ENCODE data around the gene PLAGL2.
"Not testable (repeated sequence)": the region's sequence is repeated elsewhere in the genome, so short reads cannot be mapped to it uniquely, and the experiment has no call there.

Gene PLAGL2, protein sequence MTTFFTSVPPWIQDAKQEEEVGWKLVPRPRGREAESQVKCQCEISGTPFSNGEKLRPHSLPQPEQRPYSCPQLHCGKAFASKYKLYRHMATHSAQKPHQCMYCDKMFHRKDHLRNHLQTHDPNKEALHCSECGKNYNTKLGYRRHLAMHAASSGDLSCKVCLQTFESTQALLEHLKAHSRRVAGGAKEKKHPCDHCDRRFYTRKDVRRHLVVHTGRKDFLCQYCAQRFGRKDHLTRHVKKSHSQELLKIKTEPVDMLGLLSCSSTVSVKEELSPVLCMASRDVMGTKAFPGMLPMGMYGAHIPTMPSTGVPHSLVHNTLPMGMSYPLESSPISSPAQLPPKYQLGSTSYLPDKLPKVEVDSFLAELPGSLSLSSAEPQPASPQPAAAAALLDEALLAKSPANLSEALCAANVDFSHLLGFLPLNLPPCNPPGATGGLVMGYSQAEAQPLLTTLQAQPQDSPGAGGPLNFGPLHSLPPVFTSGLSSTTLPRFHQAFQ

DNA sequence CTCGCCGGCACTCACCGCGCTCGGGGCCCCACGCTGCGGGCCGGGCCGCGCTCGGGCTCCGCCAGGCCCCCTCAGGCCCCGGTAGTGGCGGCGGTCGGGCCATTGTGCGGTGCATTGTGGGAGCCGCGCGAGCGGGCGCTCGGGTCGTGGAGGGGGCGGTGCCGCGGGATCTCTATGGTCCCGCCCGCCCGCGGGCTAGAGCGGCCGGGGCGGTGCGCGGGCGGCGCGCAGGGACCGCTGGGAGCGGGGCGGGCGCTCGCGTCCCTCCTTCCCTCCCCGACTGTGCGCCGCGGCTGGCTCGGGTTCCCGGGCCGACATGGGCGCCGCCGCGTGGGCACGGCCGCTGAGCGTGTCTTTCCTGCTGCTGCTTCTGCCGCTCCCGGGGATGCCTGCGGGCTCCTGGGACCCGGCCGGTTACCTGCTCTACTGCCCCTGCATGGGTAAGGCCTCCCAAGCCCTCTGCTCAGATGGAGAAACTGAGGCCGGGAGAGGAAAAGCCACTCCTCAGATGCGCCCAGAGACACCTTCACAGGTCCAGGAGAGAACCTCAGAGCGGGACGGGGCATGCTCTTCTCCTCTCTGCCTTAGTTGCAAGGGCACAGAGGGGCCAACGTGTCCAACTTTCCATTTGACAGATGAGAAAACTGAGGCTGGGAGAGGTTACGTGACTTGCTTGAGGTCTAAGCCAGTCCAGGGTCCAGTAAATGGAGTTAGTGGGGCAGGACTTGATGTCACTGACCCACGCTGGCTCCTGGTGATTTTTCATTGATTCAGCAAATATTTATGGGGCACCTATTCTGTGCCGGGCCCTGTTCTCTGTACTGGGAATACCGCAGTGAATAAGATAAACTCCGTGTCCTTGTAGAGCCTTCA is at the start of gene PLAGL2, which contains the start of gene POFUT1:
PLAGL2 (minus strand) TSS at position 118 of the 873 bp plus-strand sequence. CDS start 5,565 bp downstream, outside the sequence.
POFUT1 (plus strand) TSS at position 255 of the 873 bp plus-strand sequence; CDS start at position 317, 62 bp downstream.
- Mint-ChIP-seq H3K27ac (peak within 1 kb of the TSS; percentile 94), H3K4me1 (peaks cover 86% of the 10 kb centered on the region), H3K9me3 (no peaks in the 10 kb centered on the region), H3K36me3 (peaks cover 40% of the 10 kb centered on the region), H3K27me3 (no peaks in the 10 kb centered on the region), H3K4me3 (peak within 1 kb of the TSS; percentile 95)
- peak; percentile 98 for ATAC-seq

DNA sequence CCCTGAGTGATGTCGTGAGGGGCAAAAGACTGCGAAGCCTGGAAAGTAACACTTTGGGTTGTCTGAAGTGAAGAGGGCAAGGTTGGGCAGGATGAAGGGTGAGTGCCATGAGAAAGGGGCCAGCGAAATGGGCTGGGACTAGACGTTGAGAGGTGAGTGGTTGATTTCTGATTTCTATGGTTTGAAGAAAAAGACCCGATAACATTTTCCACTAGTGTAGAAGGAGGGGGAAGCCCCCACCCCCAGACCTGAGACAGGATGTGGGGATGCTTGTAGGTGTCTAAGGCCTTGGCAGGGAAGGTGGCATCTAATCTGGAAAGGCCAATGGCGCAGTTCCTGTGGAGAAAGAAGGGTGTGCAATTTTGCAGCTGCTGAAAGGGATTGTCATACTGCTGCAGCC is 44.6 kb upstream of the PLAGL2 start:
- Mint-ChIP-seq H3K27ac (peak overlapping the region; percentile 60), H3K27me3 (no peaks in the 10 kb centered on the region), H3K36me3 (no peaks in the 10 kb centered on the region), H3K9me3 (no peaks in the 10 kb centered on the region), H3K4me3 (peak overlapping the region; percentile 21), H3K4me1 (peaks cover 30% of the 10 kb centered on the region)
- peak; percentile 90 for ATAC-seq

DNA sequence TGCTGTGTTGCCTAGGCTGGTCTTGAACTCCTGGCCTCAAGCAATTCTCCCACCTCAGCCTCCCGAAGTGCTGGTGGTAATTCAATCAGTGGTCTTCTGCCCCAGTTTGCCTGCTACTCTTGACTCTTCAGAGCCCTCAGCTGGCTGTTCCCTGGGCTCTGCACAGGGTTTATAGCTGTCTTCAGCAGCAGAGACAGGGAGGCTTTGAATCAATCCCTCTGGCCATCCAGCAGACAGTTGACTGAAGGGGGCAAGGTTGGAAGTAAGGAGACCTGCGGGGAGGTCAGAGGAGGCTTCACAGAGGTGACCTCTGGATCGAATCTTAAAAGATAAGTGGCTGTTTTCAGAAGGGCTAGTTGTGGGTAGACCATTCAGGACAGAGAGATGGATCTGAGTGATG is 43.9 kb upstream of the PLAGL2 start:
- no peak for ATAC-seq
- Mint-ChIP-seq H3K27ac (peak overlapping the region; percentile 60), H3K4me3 (peak overlapping the region; percentile 4), H3K27me3 (no peaks in the 10 kb centered on the region), H3K9me3 (no peaks in the 10 kb centered on the region), H3K36me3 (no peaks in the 10 kb centered on the region), H3K4me1 (peaks cover 22% of the 10 kb centered on the region)

DNA sequence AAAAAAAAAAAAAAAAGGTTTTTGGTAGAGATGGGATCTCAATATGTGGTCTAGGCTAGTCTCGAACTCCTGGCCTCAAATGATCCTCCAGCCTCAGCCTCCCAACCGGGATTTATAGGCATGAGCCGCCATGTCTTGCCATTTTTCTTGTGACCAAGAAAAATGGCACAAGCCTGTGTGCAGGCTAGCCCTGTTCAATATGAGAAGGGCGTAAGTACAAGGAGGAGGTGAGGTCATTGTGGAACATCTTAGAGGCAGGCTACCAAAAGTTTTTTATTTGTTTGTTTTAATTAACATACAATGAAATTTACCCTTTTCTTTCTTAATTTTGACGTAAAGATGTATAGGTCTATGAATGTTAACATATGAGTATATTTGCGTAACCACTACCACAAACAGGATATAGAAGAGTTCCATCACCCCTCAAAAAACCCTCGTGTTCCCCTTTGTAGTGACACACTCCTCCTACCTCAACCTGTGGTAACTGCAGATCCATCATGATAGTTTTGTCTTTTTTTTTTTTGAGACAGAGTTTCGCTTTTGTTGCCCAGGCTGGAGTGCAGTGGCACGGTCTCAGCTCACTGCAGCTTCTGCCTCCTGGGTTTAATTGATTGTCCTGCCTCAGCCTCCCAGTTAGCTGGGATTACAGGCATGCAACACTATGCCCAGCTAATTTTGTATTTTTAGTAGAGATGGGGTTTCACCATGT is 41.6 kb upstream of the PLAGL2 start:
- peak overlapping the region; percentile 19 for H3K27ac Mint-ChIP-seq
- H3K4me3 Mint-ChIP-seq: no peak overlapping the region
- ATAC-seq: peak; percentile 59
- H3K36me3 Mint-ChIP-seq: no peaks in the 10 kb centered on the region
- no peaks in the 10 kb centered on the region for H3K27me3 Mint-ChIP-seq
- H3K4me1 Mint-ChIP-seq: peaks cover 22% of the 10 kb centered on the region
- H3K9me3 Mint-ChIP-seq: no peaks in the 10 kb centered on the region

DNA sequence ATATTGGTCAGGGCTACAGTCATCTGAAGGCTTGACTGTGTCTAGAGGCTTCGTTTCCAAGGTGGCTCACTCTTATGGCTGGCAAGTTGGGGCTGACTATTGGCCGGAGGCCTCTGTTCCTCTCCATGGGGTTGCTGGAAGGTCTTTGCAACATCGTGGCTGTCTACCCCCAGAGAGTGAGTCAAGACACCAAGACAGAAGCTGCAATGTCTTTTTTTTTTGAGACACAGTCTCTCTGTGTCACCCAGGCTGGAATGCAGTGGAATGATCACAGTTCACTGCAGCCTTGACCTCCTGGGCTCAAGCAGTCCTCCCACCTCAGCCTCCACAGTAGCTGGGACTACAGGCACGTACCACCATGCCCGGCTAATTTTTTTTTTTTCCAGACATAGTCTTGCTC is 40.5 kb upstream of the PLAGL2 start:
- no peak overlapping the region for H3K27ac Mint-ChIP-seq
- H3K27me3 Mint-ChIP-seq: no peaks in the 10 kb centered on the region
- peaks cover 22% of the 10 kb centered on the region for H3K4me1 Mint-ChIP-seq
- H3K9me3 Mint-ChIP-seq: no peaks in the 10 kb centered on the region
- no peaks in the 10 kb centered on the region for H3K36me3 Mint-ChIP-seq
- no peak for ATAC-seq
- no peak overlapping the region for H3K4me3 Mint-ChIP-seq

DNA sequence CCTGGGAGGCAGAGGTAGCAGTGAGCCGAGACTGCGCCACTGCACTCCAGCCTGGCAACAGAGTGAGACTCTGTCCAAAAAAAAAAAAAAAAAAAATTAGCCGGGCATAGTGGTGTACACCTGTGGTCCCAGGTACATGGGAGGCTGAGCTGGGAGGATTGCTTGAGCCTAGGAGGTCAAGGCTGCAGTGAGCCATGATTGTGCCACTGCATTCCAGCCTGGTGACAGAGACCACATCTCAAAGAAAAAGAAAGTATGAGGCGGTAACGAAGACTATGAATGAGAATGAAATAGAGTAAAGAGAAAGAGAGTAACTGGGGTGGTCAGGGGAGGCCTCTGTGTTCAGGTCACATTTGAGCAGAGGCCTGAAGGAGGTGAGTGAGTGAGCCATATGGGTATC is 38.7 kb upstream of the PLAGL2 start:
- not testable (repeated sequence) for H3K27ac Mint-ChIP-seq, H3K27me3 Mint-ChIP-seq, ATAC-seq, H3K4me1 Mint-ChIP-seq, H3K36me3 Mint-ChIP-seq, H3K9me3 Mint-ChIP-seq, H3K4me3 Mint-ChIP-seq

DNA sequence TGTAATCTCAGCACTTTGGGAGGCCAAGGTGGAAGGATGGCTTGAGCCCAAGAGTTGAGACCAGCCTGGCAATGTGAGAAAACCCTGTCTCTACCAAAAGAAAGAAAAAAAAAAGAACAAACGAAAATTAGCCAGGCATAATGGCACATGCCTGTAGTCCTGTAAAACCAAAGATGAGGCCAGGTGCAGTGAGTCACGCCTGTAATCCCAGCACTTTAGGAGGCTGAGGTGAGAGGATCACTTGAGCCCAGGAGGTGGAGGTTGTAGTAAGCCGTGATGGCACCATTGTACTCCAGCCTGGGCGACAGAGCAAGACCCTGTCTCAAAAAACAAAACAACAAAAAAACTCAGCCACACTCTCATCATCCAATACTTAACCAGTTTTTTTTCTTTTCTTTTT is 37.4 kb upstream of the PLAGL2 start:
- no peak overlapping the region for H3K4me3 Mint-ChIP-seq
- H3K27me3 Mint-ChIP-seq: no peaks in the 10 kb centered on the region
- H3K36me3 Mint-ChIP-seq: no peaks in the 10 kb centered on the region
- H3K9me3 Mint-ChIP-seq: no peaks in the 10 kb centered on the region
- H3K27ac Mint-ChIP-seq: peak overlapping the region; percentile 9
- no peak for ATAC-seq
- peaks cover 12% of the 10 kb centered on the region for H3K4me1 Mint-ChIP-seq

DNA sequence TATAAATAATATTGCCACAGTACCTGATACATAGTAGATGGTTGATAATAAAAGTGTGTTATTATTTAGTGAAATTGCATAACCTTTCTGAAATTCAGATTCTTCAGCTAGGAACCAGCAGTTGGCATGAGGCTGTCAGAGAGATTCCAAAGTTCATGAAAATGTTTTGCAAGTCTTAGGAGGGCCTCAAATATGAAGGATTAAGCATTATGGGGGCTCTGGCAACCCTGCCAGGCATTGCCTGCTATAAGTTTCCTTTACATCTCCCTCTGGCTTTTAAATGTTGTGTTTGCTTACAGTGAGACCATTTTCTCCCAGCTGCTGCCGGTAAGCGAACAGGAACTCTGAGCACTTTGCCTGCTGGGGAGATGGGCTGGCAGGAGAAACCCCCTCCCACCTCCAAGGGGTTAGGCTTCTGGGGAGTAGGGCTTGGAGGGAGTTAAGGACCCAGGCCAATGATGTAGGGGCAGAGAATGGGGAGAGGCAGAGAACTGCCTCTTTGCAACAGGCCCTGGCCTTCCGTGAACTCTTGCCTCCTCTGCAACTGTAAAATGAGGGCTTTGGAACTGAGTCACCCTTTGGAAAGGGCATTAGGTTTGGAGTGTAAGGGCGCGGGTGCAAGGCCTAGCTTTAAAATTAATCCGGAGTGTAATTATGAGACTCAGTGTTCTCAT is 36.7 kb upstream of the PLAGL2 start:
- Mint-ChIP-seq H3K27ac (peak overlapping the region; percentile 9), H3K36me3 (no peaks in the 10 kb centered on the region), H3K4me3 (no peak overlapping the region), H3K9me3 (no peaks in the 10 kb centered on the region), H3K27me3 (no peaks in the 10 kb centered on the region), H3K4me1 (peaks cover 14% of the 10 kb centered on the region)
- ATAC-seq: no peak

DNA sequence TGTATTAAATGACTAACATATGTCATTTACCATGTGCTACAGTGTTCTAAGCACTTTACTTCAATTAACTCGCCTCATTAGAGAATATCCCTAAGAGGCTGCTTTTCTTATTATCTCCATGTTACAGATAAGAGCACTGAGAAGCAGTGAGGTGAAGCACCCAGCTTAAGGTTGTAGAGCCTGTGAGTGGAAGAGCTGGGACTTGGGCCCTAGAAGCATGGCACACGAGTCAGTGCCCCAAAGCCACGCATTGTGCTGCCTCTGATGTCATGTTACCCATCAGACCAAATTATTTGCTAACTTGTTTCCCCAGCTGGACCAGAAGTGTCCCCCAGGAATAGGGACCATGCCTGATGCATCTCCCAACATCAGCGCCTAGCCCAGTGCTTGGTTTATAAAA is 34.3 kb upstream of the PLAGL2 start:
- Mint-ChIP-seq H3K27me3 (no peaks in the 10 kb centered on the region), H3K27ac (no peak overlapping the region), H3K4me1 (peaks cover 13% of the 10 kb centered on the region), H3K36me3 (peaks cover 7% of the 10 kb centered on the region), H3K4me3 (no peak overlapping the region), H3K9me3 (no peaks in the 10 kb centered on the region)
- no peak for ATAC-seq

DNA sequence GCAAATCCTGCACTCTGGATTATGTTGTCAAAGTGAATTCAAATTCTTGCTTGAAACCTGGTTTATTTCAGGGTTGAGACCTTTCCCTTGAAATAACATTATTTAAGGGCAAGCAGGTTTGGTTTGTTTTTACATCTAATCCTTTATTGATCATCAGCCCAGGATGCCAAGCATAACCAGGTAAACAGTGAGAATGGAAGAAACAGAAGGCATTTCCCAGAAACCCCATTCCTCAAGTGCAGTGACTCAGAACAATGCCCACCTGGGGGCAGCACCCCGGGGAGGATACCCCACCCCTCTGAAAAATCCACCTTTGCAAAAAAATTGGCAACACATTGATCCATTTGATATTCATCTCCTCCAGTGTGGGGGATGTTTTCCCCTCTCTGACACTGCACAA is 32.7 kb upstream of the PLAGL2 start:
- no peak overlapping the region for H3K27ac Mint-ChIP-seq
- H3K9me3 Mint-ChIP-seq: no peaks in the 10 kb centered on the region
- peaks cover 13% of the 10 kb centered on the region for H3K4me1 Mint-ChIP-seq
- no peaks in the 10 kb centered on the region for H3K27me3 Mint-ChIP-seq
- no peak overlapping the region for H3K4me3 Mint-ChIP-seq
- no peak for ATAC-seq
- peaks cover 20% of the 10 kb centered on the region for H3K36me3 Mint-ChIP-seq

DNA sequence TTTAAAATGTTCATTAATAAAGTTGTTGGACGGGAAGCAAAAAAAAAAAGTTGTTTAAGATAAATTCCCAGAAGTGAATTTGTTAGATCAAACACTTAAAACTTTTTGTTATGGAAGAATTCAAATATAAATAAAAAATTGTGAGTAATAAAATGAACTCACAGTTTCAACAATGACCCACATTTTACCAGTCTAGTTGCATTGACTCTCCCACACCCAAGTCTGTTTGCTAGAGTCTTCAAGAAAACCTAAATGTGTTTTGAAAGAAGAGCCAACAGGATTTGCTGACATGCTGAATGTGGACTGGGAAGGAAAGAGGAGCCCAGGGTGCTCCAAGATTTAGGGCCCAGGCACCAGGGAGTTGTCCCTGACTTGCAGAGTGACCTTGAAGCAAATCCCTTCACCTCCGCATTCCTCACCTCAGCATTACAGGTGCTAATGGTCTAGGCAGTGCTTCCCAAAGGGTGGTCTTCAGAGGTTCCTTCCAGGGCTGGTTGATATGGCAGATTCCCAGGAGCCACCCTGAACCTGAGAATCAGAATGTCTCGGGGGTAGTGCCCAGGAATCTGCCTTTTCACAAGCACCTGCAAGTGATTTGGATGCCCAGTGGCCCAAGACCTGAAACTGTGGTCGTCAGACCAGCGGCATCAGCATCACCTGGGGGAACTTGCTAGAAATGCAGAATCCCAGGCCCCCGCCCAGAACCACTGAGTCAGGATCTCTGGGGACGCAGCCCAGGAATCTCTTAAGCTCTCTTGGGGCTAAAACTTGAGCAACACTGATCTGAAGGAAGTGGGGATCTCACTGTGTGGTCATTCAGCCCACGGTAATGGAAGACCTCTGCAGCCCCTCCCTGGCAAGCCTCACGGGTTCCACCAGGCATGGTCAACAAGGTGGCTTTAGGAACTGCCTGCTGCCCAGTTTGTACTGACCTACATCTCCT is 31.2 kb upstream of the PLAGL2 start:
- Mint-ChIP-seq H3K36me3 (peaks cover 32% of the 10 kb centered on the region), H3K4me1 (peaks cover 13% of the 10 kb centered on the region), H3K4me3 (no peak overlapping the region)

DNA sequence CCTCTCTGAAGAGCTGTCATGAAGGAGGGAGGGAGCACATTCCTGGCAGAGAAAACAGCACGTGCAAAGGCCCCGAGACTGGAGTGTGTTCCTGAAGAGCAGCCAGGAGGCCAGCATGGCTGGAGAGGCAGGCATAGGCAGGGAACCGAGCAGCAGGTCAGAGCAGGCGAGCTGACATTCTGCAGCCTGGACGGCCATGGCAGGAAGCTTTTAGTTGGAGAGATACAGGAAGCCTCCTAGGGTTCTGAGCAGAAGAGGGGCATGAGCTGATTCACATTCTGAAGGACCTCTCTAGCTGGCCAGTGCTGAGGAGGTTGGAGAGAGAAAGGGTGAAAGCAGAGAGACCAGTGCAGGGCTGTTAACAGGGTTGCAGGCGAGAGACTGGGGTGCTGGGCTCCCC is 29.9 kb upstream of the PLAGL2 start:
- ATAC-seq: no peak
- Mint-ChIP-seq H3K9me3 (no peaks in the 10 kb centered on the region), H3K36me3 (peaks cover 45% of the 10 kb centered on the region), H3K27me3 (no peaks in the 10 kb centered on the region), H3K4me1 (peaks cover 25% of the 10 kb centered on the region), H3K27ac (no peak overlapping the region), H3K4me3 (no peak overlapping the region)

More for the DNA sequence above, 31.2 kb upstream of the PLAGL2 start:
- no peaks in the 10 kb centered on the region for H3K9me3 Mint-ChIP-seq
- no peak overlapping the region for H3K27ac Mint-ChIP-seq
- H3K27me3 Mint-ChIP-seq: no peaks in the 10 kb centered on the region
- ATAC-seq: no peak

DNA sequence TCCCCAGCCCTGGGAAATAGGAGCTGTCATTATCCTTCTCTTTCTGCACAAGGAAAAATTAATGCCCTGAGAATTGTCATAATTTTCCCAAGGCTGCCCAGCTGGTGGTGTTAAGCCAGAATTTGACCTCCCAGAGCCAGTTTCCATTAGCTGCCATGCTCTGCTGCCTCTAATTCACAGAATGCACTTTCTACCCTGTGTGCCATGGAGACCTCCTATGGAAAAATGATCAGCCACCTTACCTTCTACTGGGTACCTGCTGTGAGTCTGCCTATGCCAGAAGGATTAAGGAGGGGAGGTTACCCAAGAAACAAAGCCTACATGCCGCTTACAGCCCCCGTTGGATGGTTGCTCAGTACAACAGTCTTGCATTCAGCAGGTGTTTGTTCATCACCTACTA is 29.3 kb upstream of the PLAGL2 start:
- Mint-ChIP-seq H3K4me3 (no peak overlapping the region), H3K4me1 (peaks cover 31% of the 10 kb centered on the region), H3K36me3 (peaks cover 51% of the 10 kb centered on the region), H3K9me3 (no peaks in the 10 kb centered on the region), H3K27me3 (no peaks in the 10 kb centered on the region), H3K27ac (no peak overlapping the region)
- no peak for ATAC-seq

All from stimulated activated memory B cell treated with anti-CD40 and anti-IgM and Interleukin-4, amounts not matched to agents 10 μg/mL and 1 μg/mL and 100 μg/mL, for 72 hours (primary cell).